ENCODE data around the gene GMPS. TPM values are rescaled to one million over a fixed set of nuclear protein-coding genes. Genes with fewer than 3 reads are reported as not detected.
"Not testable (repeated sequence)": the region's sequence is repeated elsewhere in the genome, so short reads cannot be mapped to it uniquely, and the experiment has no call there.

The GMPS gene
- total RNA-seq, 1 donor from 2014 or later: 109 TPM

- intact Hi-C loops (cut with micrococcal nuclease): loop anchor here (1.0 to 10.0 kb wide), 8 partner anchors 9 to 1549 kb away; partner anchors contain the start of genes C3orf33, DHX36, PLCH1 and SLC33A1
Measured at GRCh38 chr3:155870945-155871745, 695 bp downstream of the GMPS start.

GRCh38 chr3:155871746-155872158 is 1.3 kb downstream of the GMPS start:
- intact Hi-C loops (cut with micrococcal nuclease): loop anchor here (5.0 to 10.0 kb wide), 5 partner anchors 124 to 1549 kb away; partner anchors contain the start of genes DHX36, PLCH1 and SSR3

DNA sequence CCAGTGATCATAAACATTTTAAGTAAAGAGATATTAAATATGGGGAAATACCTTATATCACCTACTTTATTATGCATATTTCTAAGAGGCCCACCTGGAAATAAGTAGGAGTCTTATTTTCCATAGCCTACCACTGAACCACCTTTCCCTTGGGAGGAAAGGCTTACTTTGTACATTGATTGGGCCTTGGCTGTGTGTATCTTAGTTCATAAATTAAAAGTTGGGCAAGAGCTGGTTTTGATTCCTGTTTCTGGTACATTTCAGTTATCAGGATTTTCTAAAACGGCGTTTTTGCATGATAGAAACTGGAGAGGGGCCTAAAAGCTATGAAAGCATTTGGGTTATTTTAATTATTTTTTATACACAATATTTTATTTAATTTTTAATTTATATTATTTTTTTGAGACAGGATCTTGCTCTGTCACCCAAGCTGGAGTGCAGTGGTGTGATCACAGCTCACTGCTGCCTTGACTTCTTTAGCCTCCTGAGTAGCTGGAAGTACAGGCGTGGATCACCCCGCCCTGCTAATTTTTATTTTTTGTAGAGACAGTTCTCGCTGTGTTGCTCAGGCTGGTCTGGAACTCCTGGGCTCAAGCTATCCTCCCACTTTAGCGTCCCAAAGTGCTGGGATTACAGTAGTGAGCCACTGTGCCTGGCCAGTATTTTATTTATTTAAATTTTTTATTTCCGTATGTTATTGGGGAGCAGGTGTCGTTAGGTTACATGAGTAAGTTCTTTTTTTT is 2.6 kb downstream of the GMPS start:
- intact Hi-C loops (cut with micrococcal nuclease): loop anchor here (5.0 to 10.0 kb wide), 5 partner anchors 126 to 1551 kb away; partner anchors contain the start of genes DHX36, PLCH1 and SSR3

DNA sequence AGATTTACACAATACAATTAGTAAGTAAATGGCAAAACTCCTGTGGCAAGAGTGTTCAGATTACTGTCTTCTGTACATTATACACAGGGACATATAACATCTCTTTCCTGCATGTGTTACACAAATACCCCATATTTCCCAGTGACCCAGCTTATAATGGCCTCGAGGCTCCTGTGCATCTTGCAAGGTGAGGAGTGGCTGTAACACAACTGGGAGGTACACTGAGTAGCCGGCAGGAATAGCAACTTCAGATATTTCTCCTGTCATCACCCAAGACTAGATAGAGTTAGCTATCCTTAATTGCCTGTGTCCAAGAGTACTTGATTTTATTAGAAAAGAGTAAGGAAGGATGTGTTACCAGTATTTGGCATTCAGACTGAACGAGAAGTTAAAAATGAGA is 5.6 kb downstream of the GMPS start:
- intact Hi-C loops (cut with micrococcal nuclease): loop anchor here (10.0 kb wide), 2 partner anchors 609 to 679 kb away; partner anchors contain the start of gene SSR3

DNA sequence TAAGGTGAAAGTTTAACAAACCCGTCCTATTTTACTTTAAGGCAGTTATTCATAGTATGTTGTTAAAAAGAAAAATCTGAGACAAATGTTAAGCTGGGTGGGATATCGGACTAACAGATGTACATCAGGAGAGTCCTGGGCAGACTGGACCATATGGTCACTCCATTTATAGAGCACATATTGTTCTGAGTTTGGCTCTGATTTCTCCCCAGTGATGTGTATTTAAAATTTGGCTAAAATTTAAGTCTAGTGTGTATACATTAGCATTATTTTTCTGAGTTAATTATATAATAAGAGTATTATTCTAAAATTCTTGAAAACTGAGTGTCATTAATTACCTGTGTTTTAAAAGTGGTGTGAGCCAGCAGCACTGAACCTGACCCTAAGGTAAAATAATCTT is 6.1 kb downstream of the GMPS start:
- intact Hi-C loops (cut with micrococcal nuclease): loop anchor here (10.0 kb wide), 2 partner anchors 608 to 678 kb away; partner anchors contain the start of gene SSR3

- intact Hi-C loops (cut with micrococcal nuclease): no loop called here
Measured at GRCh38 chr3:155880286-155880685, 9.8 kb downstream of the GMPS start.

DNA sequence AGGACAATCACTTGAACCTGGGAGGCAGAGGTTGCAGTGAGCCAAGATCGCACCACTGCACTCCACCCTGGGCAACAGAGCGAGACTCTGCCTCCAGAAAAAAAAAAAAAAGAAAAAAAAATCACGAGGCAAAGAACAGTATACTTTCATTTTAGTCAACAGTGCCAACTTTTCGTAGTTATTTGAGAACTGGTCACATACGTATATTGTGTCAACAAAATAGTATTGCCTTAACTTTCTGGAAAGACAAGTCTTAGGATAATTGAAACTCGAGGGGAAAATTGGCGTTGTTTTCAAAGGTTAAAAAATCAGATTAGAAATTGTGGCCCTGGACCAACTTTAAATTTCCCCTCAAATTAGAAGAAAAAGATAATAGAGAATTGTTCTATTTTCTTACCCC is 13.8 kb downstream of the GMPS start:
- intact Hi-C loops (cut with micrococcal nuclease): no loop called here

GRCh38 chr3:155885292-155885691 is 14.8 kb downstream of the GMPS start:
- intact Hi-C loops (cut with micrococcal nuclease): no loop called here

DNA sequence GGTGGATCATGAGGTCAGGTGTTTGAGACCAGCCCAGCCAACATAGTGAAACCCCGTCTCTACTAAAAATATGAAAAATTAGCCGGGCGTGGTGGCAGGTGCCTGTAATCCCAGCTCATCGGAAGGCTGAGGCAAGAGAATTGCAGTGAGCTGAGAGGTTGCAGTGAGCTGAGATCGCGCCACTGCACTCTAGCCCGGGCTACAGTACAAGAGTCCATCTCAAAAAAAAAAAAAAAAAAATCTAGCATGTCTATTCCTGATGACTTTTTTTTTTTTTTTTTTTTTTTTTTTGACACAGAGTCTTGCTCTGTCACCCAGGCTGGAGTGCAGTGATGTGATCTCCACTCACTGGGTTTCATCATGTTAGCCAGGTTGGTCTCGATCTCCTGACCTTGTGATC is 15.9 kb downstream of the GMPS start:
- intact Hi-C loops (cut with micrococcal nuclease): not testable (repeated sequence)

GRCh38 chr3:155886915-155887314 is 16.5 kb downstream of the GMPS start:
- intact Hi-C loops (cut with micrococcal nuclease): no loop called here

DNA sequence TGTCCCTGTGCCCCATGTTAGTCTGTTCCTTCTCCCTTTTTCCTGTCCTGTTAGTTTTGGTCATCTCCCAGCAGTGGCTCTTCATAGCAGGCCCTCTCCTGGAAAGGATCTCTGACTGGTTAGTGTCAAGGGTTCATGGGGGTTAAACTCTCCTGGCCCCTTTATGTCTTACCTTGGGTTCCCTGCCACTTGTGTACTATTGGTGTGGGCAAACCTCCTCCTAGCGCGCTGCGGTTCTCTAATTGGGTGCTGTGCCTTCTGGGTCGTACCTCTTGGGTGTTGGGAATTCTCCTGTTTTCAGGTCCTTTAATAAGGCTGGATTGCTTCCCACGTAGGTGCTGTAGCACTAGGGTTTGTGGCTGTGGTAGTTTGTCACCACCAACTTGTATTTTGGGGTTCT is 18.8 kb downstream of the GMPS start:
- intact Hi-C loops (cut with micrococcal nuclease): no loop called here

DNA sequence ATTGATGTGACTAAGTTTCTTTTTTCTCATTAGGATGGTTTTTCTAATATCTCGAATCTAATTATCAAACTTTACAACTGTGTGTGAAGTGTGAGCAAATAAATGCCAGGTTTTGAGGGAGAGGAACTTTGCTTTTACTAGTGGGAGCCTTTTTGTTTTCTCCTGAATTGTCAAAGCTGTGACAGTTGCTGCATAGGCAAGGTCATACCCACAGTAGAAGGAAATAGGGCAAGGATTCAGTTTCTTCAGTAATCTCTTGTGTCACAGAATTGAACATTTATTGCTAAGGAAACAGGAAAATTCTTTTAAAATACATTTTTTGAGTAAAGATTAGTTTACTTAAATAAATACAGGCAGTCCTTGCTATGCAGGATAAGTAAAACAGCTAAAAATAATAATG is 19.5 kb downstream of the GMPS start:
- intact Hi-C loops (cut with micrococcal nuclease): no loop called here

GRCh38 chr3:155890671-155891190 is 20.3 kb downstream of the GMPS start:
- intact Hi-C loops (cut with micrococcal nuclease): no loop called here

- intact Hi-C loops (cut with micrococcal nuclease): no loop called here
Measured at GRCh38 chr3:155891321-155891720, 20.9 kb downstream of the GMPS start.

GRCh38 chr3:155895379-155895900 is 25.0 kb downstream of the GMPS start:
- intact Hi-C loops (cut with micrococcal nuclease): no loop called here

- intact Hi-C loops (cut with micrococcal nuclease): no loop called here
Measured at GRCh38 chr3:155906900-155907299, 36.5 kb downstream of the GMPS start.

- intact Hi-C loops (cut with micrococcal nuclease): no loop called here
Measured at GRCh38 chr3:155908086-155908485, 37.6 kb downstream of the GMPS start.

DNA sequence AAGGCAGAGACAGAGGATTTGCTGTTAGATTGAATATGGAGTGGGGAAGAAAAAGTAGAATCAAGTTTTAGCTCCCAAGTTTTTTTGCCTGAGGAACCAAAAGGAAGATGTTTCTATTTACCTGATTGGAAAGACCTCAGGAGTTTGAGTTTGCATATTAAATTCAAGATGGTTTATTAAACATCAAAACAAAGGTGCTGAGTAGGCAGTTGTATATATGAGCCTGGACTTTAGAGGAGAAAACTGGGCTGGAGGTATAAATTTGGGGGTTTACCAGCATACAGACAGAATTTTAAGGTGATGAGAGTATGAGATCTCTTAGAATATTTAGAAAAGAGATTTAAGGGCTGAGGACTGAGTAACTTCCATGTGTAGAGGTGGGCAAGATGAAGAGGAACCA is 38.2 kb downstream of the GMPS start:
- intact Hi-C loops (cut with micrococcal nuclease): no loop called here

DNA sequence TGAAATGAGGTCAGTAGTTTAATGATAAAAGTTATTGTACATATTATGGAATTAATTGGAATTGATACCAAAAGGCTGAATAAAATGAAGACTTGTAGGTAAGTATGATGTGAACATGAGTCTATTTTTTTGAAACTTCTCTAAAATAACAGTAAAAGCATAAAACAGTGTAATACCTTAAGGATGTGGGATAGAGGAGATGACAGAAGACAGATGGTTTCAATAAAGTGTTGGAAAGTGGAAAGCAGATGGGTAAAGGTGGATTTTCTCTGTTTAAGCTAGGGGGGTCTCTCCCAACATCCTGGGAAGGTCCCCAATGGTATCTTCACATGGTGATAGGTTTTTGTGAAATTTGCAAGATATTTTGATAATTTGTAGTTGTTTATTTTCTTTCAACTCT is 41.6 kb downstream of the GMPS start:
- intact Hi-C loops (cut with micrococcal nuclease): no loop called here

DNA sequence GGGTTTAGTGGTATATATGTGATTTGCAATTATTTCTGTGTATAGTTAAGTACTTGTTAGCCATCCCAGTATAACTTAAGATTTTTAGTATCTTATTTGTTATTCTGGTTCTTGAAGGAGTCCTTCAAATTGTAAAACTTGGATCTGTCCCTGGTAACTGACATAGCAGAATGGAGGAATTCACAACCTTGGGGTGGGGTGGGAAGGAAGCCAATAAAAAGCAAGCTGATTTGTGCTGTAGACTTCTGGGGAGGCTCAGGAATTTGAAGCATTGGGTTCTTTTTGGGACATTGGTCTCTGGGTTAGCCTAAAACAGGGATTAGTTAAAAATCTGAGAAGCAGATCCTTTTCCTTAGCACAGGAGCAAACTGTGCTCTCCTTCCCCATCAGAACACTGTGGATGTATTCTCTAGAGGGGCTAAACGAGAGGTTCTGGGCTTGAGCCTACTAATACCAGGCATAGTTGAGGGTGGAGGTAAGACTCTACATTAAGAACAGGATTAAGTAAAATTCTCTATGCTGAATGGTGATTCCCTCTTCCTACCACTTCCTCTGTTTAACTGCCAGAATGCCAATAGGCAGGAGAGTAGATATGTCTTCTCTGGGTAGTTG is 42.2 kb downstream of the GMPS start:
- intact Hi-C loops (cut with micrococcal nuclease): no loop called here

DNA sequence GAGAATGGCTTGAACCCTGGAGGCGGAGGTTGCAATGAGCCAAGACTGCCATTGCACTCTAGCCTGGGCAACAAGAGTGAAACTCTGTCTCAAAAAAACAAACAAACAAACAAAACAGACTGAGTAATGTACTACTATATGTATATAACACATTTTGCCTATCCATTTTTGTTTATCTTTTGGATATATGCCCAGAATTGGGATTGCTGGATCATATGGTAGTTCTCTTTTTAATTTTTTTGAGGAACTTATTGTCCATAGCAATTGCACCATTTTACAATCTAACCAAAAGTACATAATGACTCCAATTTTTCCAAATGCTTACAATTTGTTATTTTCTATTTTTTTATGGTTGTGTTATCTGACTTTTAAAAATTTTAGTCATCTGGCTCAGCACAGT is 47.3 kb downstream of the GMPS start:
- intact Hi-C loops (cut with micrococcal nuclease): no loop called here

All from T-helper 2 cell treated with Interferon-gamma antibody and Interleukin-4, amounts not matched to agents 100 ng/mL and 5 ng/mL, for 36 hours (primary cell).